Stimulated activated CD8-positive, alpha-beta memory T cell treated with anti-CD3 and anti-CD28 coated beads, Interleukin-7, amount 100 ng/mL, for 24 hours (primary cell): ENCODE data around the gene EEFSEC.
A peak's percentile ranks its signal among the peaks of the same experiment; 100 is the strongest.

Experiments
- DNase-seq: peaks from one replicate; pipeline ENCODE4 v3.0.0-alpha.2; 2020; ENCODE audit warnings: low read depth

EEFSEC gene

GRCh38 chr3:128412180-128413002, 259.1 kb downstream of the EEFSEC start:
- DNase-seq = no peak

- DNase-seq = no peak
Measured at GRCh38 chr3:128413003-128413370, 259.7 kb downstream of the EEFSEC start.

GRCh38 chr3:128413413-128414205, 260.3 kb downstream of the EEFSEC start:
- DNase-seq = no peak

- no peak for DNase-seq
Measured at GRCh38 chr3:128415200-128415772, 262.0 kb downstream of the EEFSEC start.

GRCh38 chr3:128415773-128416577, 262.7 kb downstream of the EEFSEC start:
- DNase-seq = no peak

- DNase-seq = no peak
Measured at GRCh38 chr3:128416578-128417211, 263.4 kb downstream of the EEFSEC start.

GRCh38 chr3:128418900-128419299, 265.6 kb downstream of the EEFSEC start:
- DNase-seq = no peak

GRCh38 chr3:128419311-128419710, 266.0 kb downstream of the EEFSEC start:
- DNase-seq = no peak

- no peak for DNase-seq
Measured at GRCh38 chr3:128420289-128420688, 267.0 kb downstream of the EEFSEC start.

- no peak for DNase-seq
Measured at GRCh38 chr3:128420720-128421438, 267.6 kb downstream of the EEFSEC start.

GRCh38 chr3:128421439-128421836, 268.2 kb downstream of the EEFSEC start:
- DNase-seq = no peak

- DNase-seq = no peak
Measured at GRCh38 chr3:128421966-128422365, 268.7 kb downstream of the EEFSEC start.

GRCh38 chr3:128422762-128423524, 269.7 kb downstream of the EEFSEC start:
- no peak for DNase-seq

GRCh38 chr3:128423525-128424147, 270.4 kb downstream of the EEFSEC start:
- no peak for DNase-seq

- DNase-seq = no peak
Measured at GRCh38 chr3:128424508-128425069, 271.3 kb downstream of the EEFSEC start.

GRCh38 chr3:128425142-128425845, 272.0 kb downstream of the EEFSEC start:
- no peak for DNase-seq

GRCh38 chr3:128425846-128426127, 272.5 kb downstream of the EEFSEC start:
- no peak for DNase-seq

GRCh38 chr3:128426128-128426921, 273.0 kb downstream of the EEFSEC start:
- DNase-seq = peak; percentile 4
